Activated CD8-positive, alpha-beta memory T cell treated with anti-CD3 and anti-CD28 coated beads, Interleukin-2, amount 50 U/mL, for 24 hours (primary cell): ENCODE data around the gene BPGM.
"Not testable (repeated sequence)": the region's sequence is repeated elsewhere in the genome, so short reads cannot be mapped to it uniquely, and the experiment has no call there.

Experiments used
- DNase-seq: peaks from one replicate; pipeline ENCODE4 v3.0.0-alpha.2; 2020; ENCODE audit errors: extremely low read depth

Gene BPGM

DNA sequence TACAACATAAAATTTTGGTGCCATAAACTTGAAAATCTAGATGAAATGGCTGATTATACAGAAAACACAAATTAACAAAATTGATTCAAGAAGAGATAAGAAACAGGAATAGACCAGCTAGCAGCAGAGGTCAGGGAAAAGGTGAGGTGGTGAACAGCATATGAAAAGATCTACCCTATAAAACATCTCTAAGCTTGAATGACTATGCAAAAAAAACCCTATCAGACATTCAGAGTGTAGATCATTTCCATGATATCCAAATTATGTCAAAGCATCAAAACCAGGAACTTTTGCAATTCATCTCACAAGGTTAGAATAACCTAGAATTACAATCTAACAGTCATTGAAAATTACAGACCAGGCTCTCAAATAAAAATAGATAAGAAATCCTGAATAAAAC lies 14.6 kb upstream of the BPGM start:
- no peak for DNase-seq

DNA sequence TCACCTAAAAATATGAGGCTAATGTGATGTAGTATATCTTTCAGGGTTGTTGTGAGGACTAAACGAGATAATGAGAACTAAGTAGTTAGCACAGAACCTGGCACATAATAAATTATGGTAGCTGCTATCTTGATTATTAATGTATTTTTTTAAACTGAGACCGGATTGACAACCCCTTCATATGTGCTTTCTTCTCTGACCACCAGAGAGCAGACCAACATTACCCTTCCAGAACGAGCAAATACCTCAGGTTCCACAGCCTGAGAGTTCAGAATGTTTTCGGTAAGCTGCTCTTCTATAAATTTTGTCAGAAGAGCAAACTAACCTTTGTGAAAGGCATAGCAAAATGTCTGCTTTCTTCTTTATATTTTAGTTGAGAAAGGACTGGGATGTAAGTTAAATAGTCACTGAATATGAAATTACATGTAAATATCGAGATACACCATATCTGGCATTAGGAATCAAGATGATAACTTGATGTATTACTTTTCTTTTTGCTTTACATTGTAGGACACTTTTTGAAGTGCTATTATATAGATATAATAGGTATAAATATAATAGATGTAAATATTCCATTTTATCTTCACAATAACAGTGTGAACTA lies 13.6 kb upstream of the BPGM start:
- no peak for DNase-seq

DNA sequence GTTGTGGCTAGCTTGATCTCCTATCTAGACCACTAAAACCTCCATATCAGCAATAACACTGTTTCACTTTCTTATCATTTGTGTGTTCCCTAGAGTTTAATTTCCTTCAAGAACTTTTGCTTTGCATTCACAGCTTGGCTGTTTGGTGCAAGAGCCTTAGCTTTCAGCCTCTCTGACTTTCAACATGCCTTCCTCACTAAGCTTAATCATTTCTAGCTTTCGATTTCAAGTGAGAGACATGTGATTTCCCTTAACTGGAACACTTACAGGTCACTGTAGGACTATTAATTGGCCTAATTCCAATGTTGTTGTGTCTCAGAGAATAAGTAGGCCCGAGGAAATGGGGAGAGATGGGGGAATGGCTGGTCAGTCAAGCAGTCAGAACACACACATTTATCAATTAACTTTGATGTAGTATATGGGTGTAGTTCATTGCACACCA lies 10.6 kb upstream of the BPGM start:
- no peak for DNase-seq

DNA sequence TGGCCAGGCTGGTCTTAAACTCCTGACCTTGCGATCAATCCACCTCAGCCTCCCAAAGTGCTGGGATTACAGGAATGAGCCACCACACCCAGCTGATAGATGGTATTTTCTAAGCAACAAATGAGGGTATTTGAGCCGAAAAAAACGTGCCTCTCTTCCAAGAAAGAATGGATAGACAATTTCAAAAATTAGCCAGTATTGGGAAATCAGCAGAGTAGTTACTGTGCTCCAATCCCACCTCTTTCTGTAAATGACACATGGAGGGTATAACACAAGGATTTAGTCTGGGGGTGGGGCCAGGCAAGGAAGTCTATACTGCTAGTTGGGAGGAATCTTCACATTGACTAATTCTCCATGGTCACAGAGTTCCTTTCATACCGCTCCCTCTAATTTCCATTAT lies 9.2 kb upstream of the BPGM start:
- DNase-seq, result no peak

DNA sequence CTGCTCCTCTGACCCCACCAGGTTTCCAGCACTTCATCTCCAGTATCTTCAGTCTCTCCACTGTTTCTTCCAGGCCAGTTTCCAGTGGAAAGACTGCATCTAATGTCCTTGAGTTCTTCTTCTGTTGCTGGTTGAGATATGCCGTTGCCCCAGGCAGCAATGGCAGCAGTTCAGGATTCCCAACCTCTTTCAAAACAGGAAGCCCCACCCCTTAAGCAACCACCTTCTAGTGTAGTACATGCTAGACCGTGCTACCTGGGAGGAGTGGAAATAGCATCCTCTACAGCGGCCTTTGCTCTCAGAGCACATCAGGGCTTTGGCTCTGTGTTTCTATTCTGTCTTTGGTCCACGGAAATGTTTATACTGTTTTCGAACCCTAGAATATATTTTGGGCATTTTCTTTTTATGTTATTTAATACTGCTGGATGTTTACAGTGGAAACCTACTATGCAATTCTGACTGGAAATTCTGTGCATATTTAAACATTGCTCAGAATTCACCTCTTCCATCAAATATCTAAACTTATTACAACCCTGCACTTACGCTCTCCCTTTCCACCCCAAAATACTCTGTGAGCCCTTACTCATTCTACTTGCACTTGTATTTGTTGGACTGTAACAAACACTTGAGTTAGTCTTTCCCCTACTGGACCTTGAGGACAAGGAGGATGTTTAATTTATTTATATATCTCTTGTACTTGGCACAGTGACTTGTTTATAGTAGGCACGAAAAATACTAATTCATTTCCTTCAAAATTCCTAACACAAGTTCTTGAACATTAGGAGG lies 8.5 kb upstream of the BPGM start:
- no peak for DNase-seq

DNA sequence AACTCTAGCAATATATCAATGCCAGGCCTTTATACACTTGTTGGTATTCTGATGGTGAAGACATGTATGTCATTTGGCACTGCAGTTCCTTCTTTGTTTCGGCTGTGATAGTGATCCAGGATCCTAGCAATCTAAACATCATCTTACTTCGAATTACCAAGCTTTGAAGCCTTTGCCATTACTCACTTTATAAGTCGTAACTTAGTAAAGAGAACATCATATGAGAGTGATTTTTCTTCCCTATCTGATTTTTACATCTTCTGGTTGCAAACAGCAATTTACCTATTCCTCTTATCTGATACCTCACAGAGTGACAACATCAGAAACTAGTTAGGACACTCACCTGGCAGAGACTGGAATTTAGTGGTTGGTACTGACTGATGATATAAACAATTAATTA lies 7.6 kb upstream of the BPGM start:
- no peak for DNase-seq

DNA sequence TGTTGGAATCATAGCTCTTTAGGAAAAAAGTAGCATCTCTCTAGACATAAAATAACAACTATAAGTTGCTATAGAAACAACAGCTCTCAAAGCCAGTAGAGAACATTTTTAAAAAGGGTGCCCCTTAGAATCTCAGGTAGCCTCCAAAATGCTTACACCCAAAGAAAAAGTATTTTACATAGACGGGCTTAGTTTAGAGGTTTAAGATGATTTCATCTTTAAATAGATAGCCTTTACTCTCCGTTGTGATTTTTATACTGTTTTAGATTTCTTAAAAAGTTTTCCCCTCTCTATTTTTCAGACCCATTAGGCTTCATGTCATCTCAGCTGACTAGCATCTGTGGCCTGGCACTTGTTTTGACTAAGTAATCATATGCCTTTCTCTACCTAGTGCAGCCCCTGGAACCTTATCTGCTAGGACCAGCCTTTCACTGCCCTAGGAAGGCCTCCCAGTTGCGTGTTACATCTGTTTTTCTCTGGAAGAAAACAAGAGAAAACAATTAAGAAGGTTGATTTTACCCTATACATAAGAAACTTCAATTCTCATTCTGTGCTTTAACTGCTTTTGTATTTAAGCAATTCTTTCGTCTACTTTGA lies 6.9 kb upstream of the BPGM start:
- DNase-seq, result no peak

DNA sequence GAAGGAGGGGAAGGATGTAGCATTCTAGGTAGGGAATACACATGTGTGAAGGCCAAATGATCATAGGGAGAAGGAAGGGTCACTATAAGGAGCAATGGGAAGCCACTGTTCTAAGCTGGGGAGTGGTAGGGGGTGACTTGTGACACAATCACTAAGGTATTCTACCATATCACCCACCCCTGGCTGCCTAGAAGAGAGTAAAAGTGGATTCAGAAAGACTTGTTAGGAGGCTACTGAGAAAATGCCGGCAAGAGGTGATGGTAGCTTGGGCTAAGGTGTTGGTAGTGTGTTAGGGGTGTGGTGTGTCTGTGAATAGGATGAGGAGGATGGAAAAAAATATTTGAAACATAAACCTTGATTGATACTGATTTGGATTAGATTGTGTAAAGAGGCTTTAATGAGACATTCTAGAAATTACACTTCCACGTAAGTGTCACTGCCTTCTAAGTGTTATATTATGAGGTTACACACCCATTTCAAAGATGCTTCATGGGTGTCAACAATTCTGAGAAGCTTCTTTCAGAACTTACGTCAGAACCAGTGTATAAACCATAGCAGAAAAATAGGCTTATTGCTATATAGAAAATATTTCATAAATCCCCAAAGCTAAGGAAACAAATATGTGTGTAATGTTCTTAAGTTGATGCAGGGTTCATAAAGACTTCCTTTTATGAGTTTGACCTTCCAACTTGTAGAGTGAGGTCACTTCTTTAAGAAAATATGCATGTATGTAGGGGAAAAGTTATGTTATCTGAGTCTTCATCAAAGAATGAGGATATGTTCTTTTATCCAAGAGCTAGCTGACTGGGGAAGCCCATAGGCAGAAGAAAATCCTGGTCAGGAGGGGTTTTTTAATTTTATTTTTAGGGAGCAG lies 5.6 kb upstream of the BPGM start:
- DNase-seq, result no peak

DNA sequence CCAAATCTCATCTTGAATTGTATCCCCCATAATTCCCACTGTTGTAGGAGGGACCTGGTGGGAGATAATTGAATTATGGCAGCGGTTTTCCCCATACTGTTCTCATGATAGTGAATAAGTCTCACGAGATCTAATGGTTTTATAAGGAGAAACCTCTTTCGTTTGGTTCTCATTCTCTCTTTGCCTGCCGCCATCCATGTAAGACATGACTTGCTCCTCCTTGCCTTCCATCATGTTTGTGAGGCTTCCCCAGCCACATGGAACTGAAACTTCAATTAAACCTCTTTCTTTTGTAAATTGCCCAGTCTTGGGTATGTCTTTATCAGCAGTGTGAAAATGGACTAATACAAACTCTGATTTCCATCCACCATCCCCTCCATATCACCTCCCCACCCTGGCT lies 4.7 kb upstream of the BPGM start:
- not testable (repeated sequence) for DNase-seq

DNA sequence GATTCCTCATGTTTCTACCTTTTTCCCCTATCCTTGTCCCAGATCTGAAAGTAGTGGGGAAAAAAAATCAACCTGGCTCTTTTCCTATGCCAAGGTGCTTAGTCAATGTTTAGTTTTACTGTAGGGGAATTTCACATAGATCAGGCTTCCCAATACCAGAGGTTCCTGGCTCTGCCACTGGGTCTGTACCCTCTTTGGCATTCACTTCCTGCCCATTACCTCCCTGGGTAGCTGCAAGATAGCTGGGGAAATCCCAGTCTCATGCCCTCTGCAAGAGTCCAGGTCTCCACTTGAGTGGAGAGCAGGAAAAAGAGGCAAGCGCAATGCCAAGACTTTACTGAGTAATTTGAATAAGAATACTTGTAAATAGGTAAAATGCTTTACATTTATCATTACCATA lies 3.5 kb upstream of the BPGM start:
- DNase-seq, result no peak

DNA sequence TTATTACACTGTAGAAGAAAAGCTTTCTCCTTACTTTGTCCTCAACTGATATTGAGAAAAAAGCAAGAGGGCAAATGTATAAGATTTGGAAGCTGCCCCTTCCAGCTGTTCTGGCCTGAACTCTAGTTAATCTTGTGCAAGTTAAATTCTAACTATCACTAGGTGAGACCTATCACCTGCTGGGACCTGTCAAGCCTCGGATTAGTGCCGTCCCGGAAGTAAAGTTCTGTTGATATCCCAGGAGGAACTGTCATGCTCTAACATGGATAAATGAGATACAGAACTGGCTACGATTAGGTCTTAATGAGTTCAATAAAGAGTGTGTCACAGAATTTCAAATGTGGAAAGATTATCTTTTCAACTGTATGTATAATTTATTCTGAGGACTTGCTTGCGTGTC lies 1.2 kb upstream of the BPGM start:
- DNase-seq, result no peak

DNA sequence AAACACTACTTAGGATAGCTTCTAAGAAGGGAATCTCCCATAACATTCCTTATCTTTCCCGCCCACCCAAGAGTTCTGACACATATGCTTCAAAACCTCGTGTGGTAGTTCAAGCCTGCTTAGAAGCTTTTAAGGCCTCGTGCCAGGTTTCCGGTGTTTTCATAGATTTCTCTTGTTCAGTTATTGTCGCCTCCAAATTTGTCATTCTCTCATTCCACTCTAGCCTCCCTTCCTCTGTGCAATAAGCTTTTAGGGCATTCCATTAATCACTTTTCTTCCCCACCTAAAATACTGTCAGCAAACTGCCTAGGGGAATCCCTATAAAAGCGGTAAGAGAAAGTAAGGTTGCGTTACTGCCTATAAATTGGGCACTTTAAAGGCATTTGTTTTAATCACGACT lies 718 bp upstream of the BPGM start:
- DNase-seq, result no peak

DNA sequence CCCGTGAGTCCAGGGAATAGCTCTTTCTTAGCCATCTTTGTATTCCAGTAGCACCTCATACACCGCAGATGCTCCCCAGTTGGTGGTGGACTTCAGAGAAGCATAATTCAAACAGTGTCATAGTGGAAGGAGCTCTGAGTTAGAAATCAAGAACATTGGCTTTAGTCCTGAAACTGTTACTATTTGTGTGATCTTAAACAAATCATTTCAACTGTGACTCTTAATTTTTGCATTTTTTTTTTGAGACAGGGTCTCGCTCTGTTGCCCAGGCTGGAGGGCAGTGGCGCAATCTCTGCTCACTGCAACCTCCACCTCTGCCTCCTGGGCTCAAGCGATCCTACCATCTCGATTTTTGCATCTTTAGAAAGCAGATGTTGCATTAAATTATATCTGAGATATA lies 1.8 kb downstream of the BPGM start:
- no peak for DNase-seq

DNA sequence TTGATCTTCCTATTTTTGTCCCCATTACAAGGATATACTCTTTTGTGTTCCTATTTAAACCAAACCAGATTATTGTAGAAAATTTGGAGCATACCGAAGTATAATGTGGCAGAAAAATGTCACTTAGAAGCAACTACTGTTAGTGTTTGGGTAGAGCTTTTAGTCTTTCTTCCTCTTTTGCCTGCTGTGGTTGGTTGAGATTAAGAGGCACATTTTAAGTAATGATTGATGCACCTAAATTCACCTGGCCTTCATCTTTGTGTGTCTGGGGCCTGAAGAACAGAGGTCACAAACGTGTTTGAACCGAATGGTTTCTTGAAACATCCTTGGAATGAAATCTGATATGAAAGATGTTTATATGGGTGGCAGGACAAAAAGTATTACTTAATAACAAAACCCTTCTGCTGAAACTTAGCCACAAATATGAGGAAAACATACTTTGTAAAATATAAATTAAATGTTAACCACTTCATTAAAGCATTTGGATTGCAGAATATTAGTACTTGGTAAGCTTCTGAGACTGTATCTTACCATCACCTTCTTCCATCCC lies 2.6 kb downstream of the BPGM start:
- DNase-seq, result no peak

DNA sequence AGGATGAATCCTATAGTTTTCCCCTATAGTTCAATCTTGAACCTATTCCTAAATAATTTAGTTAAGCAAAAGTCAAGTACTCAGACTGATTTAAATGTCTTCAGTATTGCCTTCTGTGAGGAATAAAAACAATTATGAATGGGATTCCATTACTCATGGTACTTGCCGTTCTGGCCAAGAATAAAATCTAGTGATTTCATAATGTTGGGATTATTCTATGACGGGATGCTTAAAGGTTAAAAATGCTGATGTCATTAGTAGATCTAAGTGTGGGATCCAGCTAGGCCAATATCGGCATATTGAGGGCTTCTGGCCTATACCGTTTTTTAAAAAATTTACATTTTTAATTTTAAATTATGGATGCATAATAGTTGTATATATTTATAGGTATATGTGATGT lies 5.3 kb downstream of the BPGM start:
- DNase-seq, result no peak

DNA sequence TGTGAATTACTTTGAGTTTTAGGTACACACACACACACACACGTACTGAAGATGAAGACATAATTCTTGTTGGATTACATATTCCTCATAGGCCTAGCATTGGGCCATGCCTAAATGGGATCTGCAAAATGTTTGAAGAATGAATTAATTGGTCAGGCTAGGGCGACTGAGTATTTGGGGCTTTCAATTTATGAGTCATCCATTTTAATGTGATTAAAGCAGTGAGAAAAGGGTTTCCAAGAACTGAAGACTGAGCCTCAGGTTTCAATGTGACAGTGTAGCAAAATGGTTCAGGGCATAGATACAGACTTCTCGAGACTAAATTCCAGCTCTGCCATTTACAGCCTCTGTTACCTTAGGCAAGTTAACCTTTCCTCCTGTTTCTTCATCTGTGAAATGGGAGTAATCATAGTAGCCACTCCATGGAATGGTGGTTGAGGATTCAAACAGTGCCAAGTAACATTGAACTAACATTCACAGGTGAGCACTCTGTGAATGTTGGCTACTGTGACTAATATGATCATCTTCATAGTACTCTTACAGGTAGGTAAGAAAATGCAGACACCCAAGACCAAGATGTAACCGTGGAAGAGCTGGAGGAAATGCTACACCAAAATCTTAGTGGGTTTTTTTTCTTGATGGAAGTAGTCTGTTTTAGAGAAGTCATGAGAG lies 7.6 kb downstream of the BPGM start:
- DNase-seq, result no peak

DNA sequence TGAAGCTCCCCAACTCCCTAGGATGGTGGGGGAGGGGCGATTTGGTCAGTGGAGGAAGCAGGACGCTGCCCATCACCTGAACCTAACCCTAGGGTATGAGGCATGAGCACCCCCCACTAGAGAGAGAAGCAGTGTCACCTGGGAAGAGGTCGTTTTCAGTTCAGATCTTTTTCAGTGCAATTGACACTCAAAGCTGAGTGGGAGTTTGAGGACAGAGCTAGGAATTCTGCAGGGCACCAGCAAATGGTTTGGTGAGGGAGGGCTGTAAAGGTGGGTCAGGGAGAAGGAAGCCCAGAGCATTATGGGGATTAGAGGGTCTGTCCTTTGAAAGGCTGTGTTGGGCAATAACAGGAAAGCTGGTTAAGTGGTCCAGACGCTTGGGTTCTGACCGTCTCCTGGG lies 10.9 kb downstream of the BPGM start:
- DNase-seq, result no peak

DNA sequence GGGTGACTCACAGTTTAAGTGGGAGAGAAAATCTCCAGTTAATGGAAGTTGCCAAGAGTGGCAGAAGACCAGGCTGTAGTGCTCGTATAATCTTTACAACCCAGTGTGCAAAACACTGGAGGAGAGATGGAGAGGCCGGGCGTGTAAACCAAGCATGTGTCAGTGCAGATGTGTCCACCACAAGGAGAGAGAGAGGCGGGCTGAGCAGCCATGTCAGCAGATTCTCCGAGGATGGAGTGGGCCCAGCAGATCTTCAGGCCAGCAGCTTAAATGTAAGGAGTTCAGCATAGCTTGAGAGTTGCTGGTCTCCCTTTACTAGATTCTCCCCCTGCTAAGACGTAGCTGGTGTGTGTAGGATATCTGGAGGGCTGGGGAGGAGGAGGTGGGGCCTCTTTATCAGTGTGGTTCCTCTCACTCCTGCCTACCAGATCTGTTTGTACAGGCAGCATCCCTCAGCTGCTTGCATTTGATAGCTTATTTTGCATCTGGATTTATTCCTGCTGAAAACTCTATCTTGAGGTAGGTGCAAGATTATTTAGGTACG lies 13.7 kb downstream of the BPGM start:
- DNase-seq, result no peak

DNA sequence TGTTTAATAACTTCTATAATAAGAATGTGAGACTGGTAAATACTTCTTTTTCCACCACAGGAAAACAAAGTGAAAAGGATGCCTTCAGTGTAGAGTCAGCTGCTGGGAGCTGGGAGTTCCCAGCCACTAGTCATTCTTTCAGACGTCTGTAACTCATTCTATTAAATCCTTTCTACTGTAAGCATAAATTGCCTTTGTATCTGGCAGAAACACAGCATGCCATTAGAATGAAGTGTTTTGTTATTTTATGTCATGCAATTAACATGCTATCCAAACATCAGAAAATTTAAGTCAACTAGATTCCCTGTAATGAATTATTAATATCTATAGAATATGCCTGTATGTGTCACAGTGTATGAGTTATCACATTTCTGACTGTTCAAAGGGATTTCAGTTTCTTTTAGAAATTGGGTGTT lies 14.3 kb downstream of the BPGM start:
- no peak for DNase-seq

DNA sequence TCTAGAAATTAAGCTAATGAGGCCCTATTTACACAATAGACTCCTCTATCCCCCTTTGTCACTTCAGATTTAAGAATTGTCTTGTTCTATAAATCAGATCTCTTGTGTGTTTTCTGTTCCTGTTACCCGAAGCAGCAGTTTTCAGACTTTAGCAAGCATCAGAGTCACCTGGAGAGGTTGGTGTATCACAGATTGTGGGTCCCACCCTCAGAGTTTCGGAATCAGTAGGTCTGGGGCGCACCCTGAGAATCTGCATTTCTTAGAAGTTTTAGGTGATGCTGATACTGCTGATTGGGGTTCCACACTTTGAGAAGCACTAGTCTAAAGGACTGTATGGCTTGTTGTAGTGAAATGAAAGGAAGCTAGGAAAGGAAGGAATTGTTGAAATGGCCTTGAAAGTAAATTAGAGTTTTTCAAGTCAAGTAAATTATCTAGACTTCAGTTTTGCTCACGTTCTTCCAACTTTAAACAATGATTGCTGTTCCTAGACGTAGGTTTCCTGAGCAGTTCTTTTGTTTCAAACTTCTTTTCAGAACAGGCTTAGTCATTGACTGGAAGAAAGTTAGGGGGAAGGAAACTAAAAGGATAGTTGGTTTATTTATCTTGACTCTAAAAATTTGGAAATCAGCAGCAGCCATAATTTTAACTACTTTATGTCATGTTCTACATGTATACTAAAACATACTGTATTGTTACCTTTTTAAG lies 15.7 kb downstream of the BPGM start:
- DNase-seq, result no peak

DNA sequence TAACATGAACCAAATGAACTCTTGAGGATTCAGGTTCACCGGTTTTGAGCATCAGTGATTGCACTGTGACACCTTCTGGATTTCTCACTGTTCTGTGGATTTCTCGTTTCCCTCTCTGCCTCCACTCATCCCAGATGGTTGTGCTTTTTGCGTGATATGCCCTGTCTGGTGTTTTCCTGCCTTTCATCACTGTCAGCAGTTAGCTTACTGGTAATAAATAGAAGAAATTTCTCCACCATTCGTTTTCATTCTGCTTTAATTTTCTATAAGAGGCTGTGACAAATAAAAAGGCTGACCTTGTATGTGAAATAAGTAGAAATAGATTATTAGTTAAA lies 16.2 kb downstream of the BPGM start:
- DNase-seq, result no peak
